GM12873 (cell line): Measurements from ENCODE around the gene GLA.

Experiments used
- TF ChIP-seq, protein P1 (sequence below): IDR thresholded peaks from 2 replicates; pipeline ENCODE4 v1.5.1; 2012; ENCODE audit warnings: low read depth, mild to moderate bottlenecking, moderate library complexity, low read length, control low read depth; ENCODE audit not compliant: insufficient read depth; ENCODE audit errors: missing control alignments

The GLA gene

GRCh38 chrX:101429934-101430333 lies 22.2 kb upstream of the GLA start:
- TF ChIP-seq, protein P1, sequence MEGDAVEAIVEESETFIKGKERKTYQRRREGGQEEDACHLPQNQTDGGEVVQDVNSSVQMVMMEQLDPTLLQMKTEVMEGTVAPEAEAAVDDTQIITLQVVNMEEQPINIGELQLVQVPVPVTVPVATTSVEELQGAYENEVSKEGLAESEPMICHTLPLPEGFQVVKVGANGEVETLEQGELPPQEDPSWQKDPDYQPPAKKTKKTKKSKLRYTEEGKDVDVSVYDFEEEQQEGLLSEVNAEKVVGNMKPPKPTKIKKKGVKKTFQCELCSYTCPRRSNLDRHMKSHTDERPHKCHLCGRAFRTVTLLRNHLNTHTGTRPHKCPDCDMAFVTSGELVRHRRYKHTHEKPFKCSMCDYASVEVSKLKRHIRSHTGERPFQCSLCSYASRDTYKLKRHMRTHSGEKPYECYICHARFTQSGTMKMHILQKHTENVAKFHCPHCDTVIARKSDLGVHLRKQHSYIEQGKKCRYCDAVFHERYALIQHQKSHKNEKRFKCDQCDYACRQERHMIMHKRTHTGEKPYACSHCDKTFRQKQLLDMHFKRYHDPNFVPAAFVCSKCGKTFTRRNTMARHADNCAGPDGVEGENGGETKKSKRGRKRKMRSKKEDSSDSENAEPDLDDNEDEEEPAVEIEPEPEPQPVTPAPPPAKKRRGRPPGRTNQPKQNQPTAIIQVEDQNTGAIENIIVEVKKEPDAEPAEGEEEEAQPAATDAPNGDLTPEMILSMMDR: no peak

DNA sequence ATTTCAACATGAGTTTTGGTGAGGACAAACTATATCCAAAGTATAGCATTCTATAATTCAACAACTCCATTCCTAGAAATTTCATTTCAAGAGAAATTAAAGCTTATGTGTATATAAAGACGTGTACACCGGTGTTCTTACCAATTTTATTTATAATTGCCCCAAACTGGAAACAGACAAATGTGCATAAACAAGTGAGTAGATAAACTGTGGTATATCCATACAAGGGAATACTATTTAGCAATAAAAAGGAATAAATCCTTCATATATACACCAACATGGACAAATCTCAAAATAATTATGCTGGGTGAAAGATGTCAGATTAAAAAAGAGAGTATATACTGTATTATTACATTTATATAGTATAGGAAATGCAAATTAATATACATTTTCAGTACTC lies 20.2 kb upstream of the GLA start:
- TF ChIP-seq, protein P1: no peak

DNA sequence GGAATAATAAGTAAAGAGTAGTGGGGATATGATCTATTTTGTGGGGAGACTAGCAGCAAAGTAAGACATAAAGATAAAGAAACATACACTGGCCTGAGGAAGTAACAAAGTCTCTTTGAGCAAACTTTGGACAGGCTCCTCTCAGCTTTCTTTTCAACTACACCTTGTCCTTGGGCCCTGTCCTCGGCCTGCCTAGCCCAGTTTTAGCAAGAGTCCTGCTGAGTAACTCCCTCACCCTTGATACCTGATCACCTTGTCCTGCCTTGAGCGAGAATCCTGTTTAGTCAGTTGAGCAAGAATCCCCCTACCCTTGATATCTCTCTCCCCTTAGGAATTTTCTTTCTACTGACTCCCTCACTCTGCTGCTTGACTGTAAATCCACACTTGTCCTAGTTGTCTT lies 11.8 kb upstream of the GLA start:
- TF ChIP-seq, protein P1: no peak

- TF ChIP-seq, protein P1: no peak
Measured at GRCh38 chrX:101417981-101418841, 10.5 kb upstream of the GLA start.

- TF ChIP-seq, protein P1: no peak
Measured at GRCh38 chrX:101417190-101417589, 9.5 kb upstream of the GLA start.

- TF ChIP-seq, protein P1: no peak
Measured at GRCh38 chrX:101416691-101417090, 9.0 kb upstream of the GLA start.

- TF ChIP-seq, protein P1: peak; percentile 82
Measured at GRCh38 chrX:101415180-101416145, 7.7 kb upstream of the GLA start.
